ENCODE data around the gene GABARAP. TPM values are rescaled to one million over a fixed set of nuclear protein-coding genes. Genes with fewer than 3 reads are reported as not detected.

Gene GABARAP
- total RNA-seq, 1 experiment from 2014 or later = 301 TPM

GRCh38 chr17:7262935-7263800 lies 20.9 kb upstream of the GABARAP start:
- H3K27me3 ChIP-seq (ENCODE audit: low read length) = no peaks in the 10 kb centered on the region
- H3K36me3 ChIP-seq (ENCODE audit: insufficient read depth, low read length) = no peaks in the 10 kb centered on the region
- H3K79me2 ChIP-seq (ENCODE audit: low read length) = no peaks in the 10 kb centered on the region
- H3K9me2 ChIP-seq (replicated peaks; ENCODE audit: insufficient read depth, low read length) = no peaks in the 10 kb centered on the region
- no peak for DNase-seq
- no peaks in the 10 kb centered on the region for H3K4me1 ChIP-seq (ENCODE audit: low read length)
- no peak overlapping the region for H3K4me2 ChIP-seq (ENCODE audit: low read depth, low read length, poor library complexity, severe bottlenecking)
- no peak overlapping the region for H3K4me3 ChIP-seq (ENCODE audit: low read length)
- H3K27ac ChIP-seq (ENCODE audit: low read length) = no peak overlapping the region
- H2AFZ ChIP-seq (ENCODE audit: low read length) = no peak overlapping the region
- no peaks in the 10 kb centered on the region for H4K20me1 ChIP-seq (ENCODE audit: insufficient read depth, low read depth, low read length)
- H3K9me3 ChIP-seq (ENCODE audit: low read length) = no peaks in the 10 kb centered on the region
- no peak overlapping the region for H3K9ac ChIP-seq (ENCODE audit: low read length)

GRCh38 chr17:7262192-7262934 lies 20.1 kb upstream of the GABARAP start, which contains the start of gene CLDN7:
Gene CLDN7 (minus strand): TSS chr17:7262478. CDS start chr17:7262043, 435 bp downstream.
- Histone ChIP-seq H3K4me1 (ENCODE audit: low read length) (no peaks in the 10 kb centered on the region), H4K20me1 (ENCODE audit: insufficient read depth, low read depth, low read length) (no peaks in the 10 kb centered on the region), H3K9me3 (ENCODE audit: low read length) (no peaks in the 10 kb centered on the region), H3K4me2 (ENCODE audit: low read depth, low read length, poor library complexity, severe bottlenecking) (no peak within 1 kb of the TSS), H3K79me2 (ENCODE audit: low read length) (no peaks in the 10 kb centered on the region), H3K27me3 (ENCODE audit: low read length) (no peaks in the 10 kb centered on the region), H3K27ac (ENCODE audit: low read length) (no peak within 1 kb of the TSS), H3K9me2 (replicated peaks; ENCODE audit: insufficient read depth, low read length) (no peaks in the 10 kb centered on the region), H3K4me3 (ENCODE audit: low read length) (no peak within 1 kb of the TSS), H3K9ac (ENCODE audit: low read length) (no peak within 1 kb of the TSS), H3K36me3 (ENCODE audit: insufficient read depth, low read length) (no peaks in the 10 kb centered on the region), H2AFZ (ENCODE audit: low read length) (no peak within 1 kb of the TSS)
- DNase-seq = no peak

GRCh38 chr17:7261379-7262191 lies 19.3 kb upstream of the GABARAP start:
- Histone ChIP-seq H2AFZ (ENCODE audit: low read length) (no peak overlapping the region), H4K20me1 (ENCODE audit: insufficient read depth, low read depth, low read length) (no peaks in the 10 kb centered on the region), H3K4me3 (ENCODE audit: low read length) (no peak overlapping the region), H3K27ac (ENCODE audit: low read length) (no peak overlapping the region), H3K79me2 (ENCODE audit: low read length) (no peaks in the 10 kb centered on the region), H3K4me1 (ENCODE audit: low read length) (no peaks in the 10 kb centered on the region), H3K36me3 (ENCODE audit: insufficient read depth, low read length) (peaks cover 3% of the 10 kb centered on the region; the same call in 1 of the 2 replicates), H3K9me2 (replicated peaks; ENCODE audit: insufficient read depth, low read length) (no peaks in the 10 kb centered on the region), H3K4me2 (ENCODE audit: low read depth, low read length, poor library complexity, severe bottlenecking) (no peak overlapping the region), H3K27me3 (ENCODE audit: low read length) (no peaks in the 10 kb centered on the region), H3K9me3 (ENCODE audit: low read length) (no peaks in the 10 kb centered on the region), H3K9ac (ENCODE audit: low read length) (no peak overlapping the region)
- no peak for DNase-seq

- H3K27ac ChIP-seq (ENCODE audit: low read length) = no peak overlapping the region
- peaks cover 6% of the 10 kb centered on the region; the same call in 1 of the 2 replicates for H3K36me3 ChIP-seq (ENCODE audit: insufficient read depth, low read length)
- no peak overlapping the region for H2AFZ ChIP-seq (ENCODE audit: low read length)
- no peaks in the 10 kb centered on the region for H3K27me3 ChIP-seq (ENCODE audit: low read length)
- no peaks in the 10 kb centered on the region for H3K9me2 ChIP-seq (replicated peaks; ENCODE audit: insufficient read depth, low read length)
- no peak overlapping the region for H3K4me2 ChIP-seq (ENCODE audit: low read depth, low read length, poor library complexity, severe bottlenecking)
- no peaks in the 10 kb centered on the region for H3K79me2 ChIP-seq (ENCODE audit: low read length)
- H3K4me1 ChIP-seq (ENCODE audit: low read length) = no peaks in the 10 kb centered on the region
- no peaks in the 10 kb centered on the region for H4K20me1 ChIP-seq (ENCODE audit: insufficient read depth, low read depth, low read length)
- no peak overlapping the region for H3K4me3 ChIP-seq (ENCODE audit: low read length)
- H3K9me3 ChIP-seq (ENCODE audit: low read length) = no peaks in the 10 kb centered on the region
- H3K9ac ChIP-seq (ENCODE audit: low read length) = no peak overlapping the region
- no peak for DNase-seq
Measured at GRCh38 chr17:7260651-7261378, 18.6 kb upstream of the GABARAP start.

GRCh38 chr17:7260151-7260550 lies 17.9 kb upstream of the GABARAP start:
- H3K79me2 ChIP-seq (ENCODE audit: low read length) = no peaks in the 10 kb centered on the region
- no peaks in the 10 kb centered on the region for H3K9me3 ChIP-seq (ENCODE audit: low read length)
- no peak overlapping the region for H2AFZ ChIP-seq (ENCODE audit: low read length)
- H3K9me2 ChIP-seq (replicated peaks; ENCODE audit: insufficient read depth, low read length) = no peaks in the 10 kb centered on the region
- no peak overlapping the region for H3K27ac ChIP-seq (ENCODE audit: low read length)
- H4K20me1 ChIP-seq (ENCODE audit: insufficient read depth, low read depth, low read length) = no peaks in the 10 kb centered on the region
- no peak overlapping the region for H3K9ac ChIP-seq (ENCODE audit: low read length)
- peaks cover 9% of the 10 kb centered on the region; the same call in 1 of the 2 replicates for H3K36me3 ChIP-seq (ENCODE audit: insufficient read depth, low read length)
- no peaks in the 10 kb centered on the region for H3K4me1 ChIP-seq (ENCODE audit: low read length)
- H3K4me3 ChIP-seq (ENCODE audit: low read length) = no peak overlapping the region
- no peak for DNase-seq
- no peak overlapping the region for H3K4me2 ChIP-seq (ENCODE audit: low read depth, low read length, poor library complexity, severe bottlenecking)
- H3K27me3 ChIP-seq (ENCODE audit: low read length) = no peaks in the 10 kb centered on the region

GRCh38 chr17:7259555-7259889 lies 17.3 kb upstream of the GABARAP start:
- H3K27ac ChIP-seq (ENCODE audit: low read length) = no peak overlapping the region
- no peaks in the 10 kb centered on the region for H4K20me1 ChIP-seq (ENCODE audit: insufficient read depth, low read depth, low read length)
- peaks cover 2% of the 10 kb centered on the region; the same call in 1 of the 2 replicates for H3K79me2 ChIP-seq (ENCODE audit: low read length)
- no peaks in the 10 kb centered on the region for H3K27me3 ChIP-seq (ENCODE audit: low read length)
- H2AFZ ChIP-seq (ENCODE audit: low read length) = no peak overlapping the region
- H3K9ac ChIP-seq (ENCODE audit: low read length) = no peak overlapping the region
- no peak overlapping the region for H3K4me2 ChIP-seq (ENCODE audit: low read depth, low read length, poor library complexity, severe bottlenecking)
- H3K36me3 ChIP-seq (ENCODE audit: insufficient read depth, low read length) = peaks cover 14% of the 10 kb centered on the region; the same call in 1 of the 2 replicates
- H3K9me2 ChIP-seq (replicated peaks; ENCODE audit: insufficient read depth, low read length) = no peaks in the 10 kb centered on the region
- H3K4me3 ChIP-seq (ENCODE audit: low read length) = no peak overlapping the region
- no peaks in the 10 kb centered on the region for H3K4me1 ChIP-seq (ENCODE audit: low read length)
- H3K9me3 ChIP-seq (ENCODE audit: low read length) = no peaks in the 10 kb centered on the region
- no peak for DNase-seq

GRCh38 chr17:7258731-7259554 lies 16.7 kb upstream of the GABARAP start:
- H2AFZ ChIP-seq (ENCODE audit: low read length) = no peak overlapping the region
- H3K4me1 ChIP-seq (ENCODE audit: low read length) = no peaks in the 10 kb centered on the region
- no peaks in the 10 kb centered on the region for H3K9me2 ChIP-seq (replicated peaks; ENCODE audit: insufficient read depth, low read length)
- H4K20me1 ChIP-seq (ENCODE audit: insufficient read depth, low read depth, low read length) = no peaks in the 10 kb centered on the region
- no peaks in the 10 kb centered on the region for H3K27me3 ChIP-seq (ENCODE audit: low read length)
- peaks cover 8% of the 10 kb centered on the region for H3K79me2 ChIP-seq (ENCODE audit: low read length)
- no peaks in the 10 kb centered on the region for H3K9me3 ChIP-seq (ENCODE audit: low read length)
- H3K36me3 ChIP-seq (ENCODE audit: insufficient read depth, low read length) = peaks cover 19% of the 10 kb centered on the region; the same call in 1 of the 2 replicates
- H3K4me3 ChIP-seq (ENCODE audit: low read length) = no peak overlapping the region
- H3K4me2 ChIP-seq (ENCODE audit: low read depth, low read length, poor library complexity, severe bottlenecking) = no peak overlapping the region
- H3K27ac ChIP-seq (ENCODE audit: low read length) = no peak overlapping the region
- DNase-seq = no peak
- no peak overlapping the region for H3K9ac ChIP-seq (ENCODE audit: low read length)
